Sigmoid colon (tissue), 4 donors: Measurements from ENCODE around the gene RAPGEF3.

Source experiments
- EP300 ChIP-seq, 4 donors: sonication (generic); formaldehyde crosslinking; IDR thresholded peaks; one replicate each; pipeline ENCODE4 v1.6.1; 2017; ENCODE audit warnings: antibody characterized with exemption in 4 of 4
- POLR2A ChIP-seq, 2 donors: fragments of 450-650 bp; IDR thresholded peaks; one replicate each; pipeline ENCODE4 v1.6.1; 2016; ENCODE audit warnings: antibody characterized with exemption in 2 of 2, mild to moderate bottlenecking in 2 of 2, moderate library complexity in 2 of 2
- POLR2AphosphoS5 ChIP-seq, 4 donors: sonication (generic); formaldehyde crosslinking; IDR thresholded peaks; one replicate each; pipeline ENCODE4 v1.6.1; 2017; ENCODE audit warnings: antibody characterized with exemption in 4 of 4
- TF ChIP-seq, protein P1 (sequence below), 4 experiments: fragments of 450-650 bp in 3 of 4; fragments of 200-600 bp in 1 of 4; IDR thresholded peaks; one replicate each; pipeline ENCODE4 v1.5.1; 2016 to 2019; ENCODE audit warnings: antibody characterized with exemption in 4 of 4, mild to moderate bottlenecking in 3 of 4, moderate library complexity in 2 of 4

DNA sequence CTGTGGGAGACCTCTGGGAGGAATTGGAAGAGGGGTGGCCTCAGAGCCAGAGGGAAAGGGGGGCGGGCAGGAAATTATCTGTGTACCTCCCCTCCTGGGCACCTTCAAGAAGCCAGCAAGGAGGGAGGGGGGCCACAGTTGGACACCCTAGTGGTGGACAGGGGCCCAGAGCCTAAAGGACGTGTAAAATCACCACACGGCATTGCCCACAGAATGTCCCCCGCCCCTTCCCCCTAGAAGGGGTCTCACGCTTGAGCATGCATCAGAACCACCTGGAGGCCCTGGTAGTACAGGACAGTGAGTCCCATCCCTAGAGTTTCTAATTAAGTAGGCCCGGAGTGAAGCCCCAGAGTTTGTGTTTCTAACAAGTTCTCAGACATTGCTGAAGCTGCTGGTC lies 41.6 kb downstream of the RAPGEF3 start:
- TF ChIP-seq, protein P1, sequence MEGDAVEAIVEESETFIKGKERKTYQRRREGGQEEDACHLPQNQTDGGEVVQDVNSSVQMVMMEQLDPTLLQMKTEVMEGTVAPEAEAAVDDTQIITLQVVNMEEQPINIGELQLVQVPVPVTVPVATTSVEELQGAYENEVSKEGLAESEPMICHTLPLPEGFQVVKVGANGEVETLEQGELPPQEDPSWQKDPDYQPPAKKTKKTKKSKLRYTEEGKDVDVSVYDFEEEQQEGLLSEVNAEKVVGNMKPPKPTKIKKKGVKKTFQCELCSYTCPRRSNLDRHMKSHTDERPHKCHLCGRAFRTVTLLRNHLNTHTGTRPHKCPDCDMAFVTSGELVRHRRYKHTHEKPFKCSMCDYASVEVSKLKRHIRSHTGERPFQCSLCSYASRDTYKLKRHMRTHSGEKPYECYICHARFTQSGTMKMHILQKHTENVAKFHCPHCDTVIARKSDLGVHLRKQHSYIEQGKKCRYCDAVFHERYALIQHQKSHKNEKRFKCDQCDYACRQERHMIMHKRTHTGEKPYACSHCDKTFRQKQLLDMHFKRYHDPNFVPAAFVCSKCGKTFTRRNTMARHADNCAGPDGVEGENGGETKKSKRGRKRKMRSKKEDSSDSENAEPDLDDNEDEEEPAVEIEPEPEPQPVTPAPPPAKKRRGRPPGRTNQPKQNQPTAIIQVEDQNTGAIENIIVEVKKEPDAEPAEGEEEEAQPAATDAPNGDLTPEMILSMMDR (IDR thresholded peaks at IDR 0.05), result no peak
- TF ChIP-seq POLR2A (IDR thresholded peaks at IDR 0.05) (no peak), POLR2AphosphoS5 (IDR thresholded peaks at IDR 0.05) (no peak), EP300 (IDR thresholded peaks at IDR 0.05) (no peak)
